Ishikawa (cell line): ENCODE data around the gene CCDC188.

Experiments used
- CEBPB ChIP-seq: IDR thresholded peaks from 2 replicates; pipeline ENCODE4 v1.6.1; 2012
- CREB1 ChIP-seq: IDR thresholded peaks from 2 replicates; pipeline ENCODE4 v1.6.1; 2012; ENCODE audit warnings: low read depth
- EGR1 ChIP-seq: IDR thresholded peaks from 2 replicates; pipeline ENCODE4 v1.6.1; 2012
- EP300 ChIP-seq: IDR thresholded peaks from 2 replicates; pipeline ENCODE4 v1.6.1; 2012; ENCODE audit warnings: borderline replicate concordance
- FOXM1 ChIP-seq: IDR thresholded peaks from 2 replicates; pipeline ENCODE4 v1.6.1; 2012; ENCODE audit warnings: low read depth, borderline replicate concordance
- MAX ChIP-seq: IDR thresholded peaks from 2 replicates; pipeline ENCODE4 v1.6.1; 2012
- NFIC ChIP-seq: IDR thresholded peaks from 2 replicates; pipeline ENCODE4 v1.6.1; 2012
- RAD21 ChIP-seq: IDR thresholded peaks from 2 replicates; pipeline ENCODE4 v1.6.1; 2012; ENCODE audit warnings: low read depth
- REST ChIP-seq: IDR thresholded peaks from 2 replicates; pipeline ENCODE4 v1.6.1; 2012; ENCODE audit warnings: low read depth, mild to moderate bottlenecking
- TAF1 ChIP-seq: IDR thresholded peaks from 2 replicates; pipeline ENCODE4 v1.6.1; 2012; ENCODE audit warnings: low read depth, mild to moderate bottlenecking
- TCF12 ChIP-seq: IDR thresholded peaks from 2 replicates; pipeline ENCODE4 v1.6.1; 2012; ENCODE audit warnings: low read depth
- TEAD4 ChIP-seq: IDR thresholded peaks from 2 replicates; pipeline ENCODE4 v1.6.1; 2012
- USF1 ChIP-seq: IDR thresholded peaks from 2 replicates; pipeline ENCODE4 v1.6.1; 2012
- YY1 ChIP-seq: IDR thresholded peaks from 2 replicates; pipeline ENCODE4 v1.6.1; 2012; ENCODE audit warnings: low read depth
- ZBTB7A ChIP-seq: IDR thresholded peaks from 2 replicates; pipeline ENCODE4 v1.6.1; 2012; ENCODE audit warnings: low read depth

The CCDC188 gene

GRCh38 chr22:20113551-20114310 lies 37.1 kb downstream of the CCDC188 start:
- TF ChIP-seq RAD21: no peak
- no peak for TF ChIP-seq MAX
- TF ChIP-seq TCF12: no peak
- TF ChIP-seq FOXM1: no peak
- no peak for TF ChIP-seq USF1
- no peak for TF ChIP-seq REST
- no peak for TF ChIP-seq TEAD4
- no peak for TF ChIP-seq TAF1
- no peak for TF ChIP-seq CEBPB
- TF ChIP-seq YY1: no peak
- no peak for TF ChIP-seq ZBTB7A
- TF ChIP-seq EGR1: no peak
- TF ChIP-seq CREB1: no peak
- no peak for TF ChIP-seq EP300
- no peak for TF ChIP-seq NFIC

- TF ChIP-seq CEBPB (no peak), TAF1 (no peak), RAD21 (no peak), USF1 (no peak)
These were observed 38.0 kb downstream of the CCDC188 start for GRCh38 chr22:20112623-20113511.

- TF ChIP-seq CREB1 (no peak), MAX (no peak), RAD21 (no peak), TCF12 (no peak), TEAD4 (no peak), EGR1 (no peak), YY1 (no peak), REST (no peak), ZBTB7A (no peak), EP300 (no peak), CEBPB (no peak), FOXM1 (no peak), NFIC (no peak), USF1 (no peak)
These were observed 38.9 kb downstream of the CCDC188 start for GRCh38 chr22:20111689-20112622.

GRCh38 chr22:20111045-20111688 lies 39.7 kb downstream of the CCDC188 start:
- no peak for TF ChIP-seq RAD21
- TF ChIP-seq ZBTB7A: no peak
